ENCODE results near the gene TTLL12. TPM values are rescaled to one million over a fixed set of nuclear protein-coding genes. Genes with fewer than 3 reads are reported as not detected.

The TTLL12 gene
- total RNA-seq, 2 experiments from 2014 or later: 41.3 to 43.0 TPM

GRCh38 chr22:43210631-43211515 is 23.9 kb upstream of the TTLL12 start:
- ChIA-PET CTCF (no interaction called here), POLR2A (no interaction called here)
- Mint-ChIP-seq H3K4me3 (no peak overlapping the region), H3K27me3 (no peaks in the 10 kb centered on the region), H3K27ac (no peak overlapping the region), H3K9me3 (no peaks in the 10 kb centered on the region), H3K4me1 (peaks cover 2% of the 10 kb centered on the region), H3K36me3 (ENCODE audit: low read depth) (no peaks in the 10 kb centered on the region)
- no peak for DNase-seq

DNA sequence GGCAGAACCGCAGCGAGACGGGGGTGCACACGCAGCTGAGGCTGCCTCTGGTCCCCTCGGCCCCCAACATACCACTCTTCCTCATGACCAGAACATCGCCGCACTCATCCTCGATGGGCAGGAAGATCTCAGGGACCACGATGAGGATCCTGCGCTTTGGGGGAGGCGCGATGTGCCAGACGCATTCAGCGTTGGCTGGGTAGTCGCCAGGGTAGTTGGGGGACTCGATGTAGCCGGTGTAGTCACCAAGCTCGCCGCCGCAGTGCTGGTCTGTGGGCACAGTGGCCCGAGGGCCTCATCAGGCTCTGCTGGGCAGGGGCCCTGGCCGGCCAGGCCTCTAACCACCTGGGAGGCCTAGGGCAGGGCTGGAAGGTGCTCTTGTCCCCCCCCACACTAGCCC is 23.0 kb upstream of the TTLL12 start:
- H3K4me3 Mint-ChIP-seq: no peak overlapping the region
- ChIA-PET CTCF (no interaction called here), POLR2A (no interaction called here)
- no peaks in the 10 kb centered on the region for H3K36me3 Mint-ChIP-seq (ENCODE audit: low read depth)
- H3K27me3 Mint-ChIP-seq: no peaks in the 10 kb centered on the region
- no peak for DNase-seq
- no peak overlapping the region for H3K27ac Mint-ChIP-seq
- peaks cover 2% of the 10 kb centered on the region for H3K4me1 Mint-ChIP-seq
- H3K9me3 Mint-ChIP-seq: no peaks in the 10 kb centered on the region

DNA sequence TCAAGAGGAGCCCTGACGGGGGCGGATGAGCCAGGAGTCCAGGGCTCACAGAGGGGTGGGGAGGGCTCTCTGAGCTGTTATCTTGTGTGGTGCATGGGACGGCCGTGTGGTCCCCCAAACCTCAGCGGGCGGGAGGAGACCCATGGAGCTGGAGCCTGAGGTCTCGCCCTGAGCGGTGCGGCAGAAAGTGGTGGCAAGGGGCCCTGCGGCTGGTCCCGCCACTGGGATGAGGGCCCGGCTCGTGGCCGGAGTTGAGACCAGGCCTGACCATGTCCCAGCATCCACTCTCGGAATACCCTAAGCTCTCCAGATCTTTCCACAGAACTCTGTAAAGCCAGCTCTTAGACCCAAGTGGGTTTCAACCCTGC is 22.6 kb upstream of the TTLL12 start:
- H3K27ac Mint-ChIP-seq: no peak overlapping the region
- no peak overlapping the region for H3K4me3 Mint-ChIP-seq
- ChIA-PET POLR2A (no interaction called here), CTCF (no interaction called here)
- H3K36me3 Mint-ChIP-seq (ENCODE audit: low read depth): no peaks in the 10 kb centered on the region
- H3K4me1 Mint-ChIP-seq: peaks cover 2% of the 10 kb centered on the region
- H3K27me3 Mint-ChIP-seq: no peaks in the 10 kb centered on the region
- DNase-seq: no peak
- no peaks in the 10 kb centered on the region for H3K9me3 Mint-ChIP-seq

DNA sequence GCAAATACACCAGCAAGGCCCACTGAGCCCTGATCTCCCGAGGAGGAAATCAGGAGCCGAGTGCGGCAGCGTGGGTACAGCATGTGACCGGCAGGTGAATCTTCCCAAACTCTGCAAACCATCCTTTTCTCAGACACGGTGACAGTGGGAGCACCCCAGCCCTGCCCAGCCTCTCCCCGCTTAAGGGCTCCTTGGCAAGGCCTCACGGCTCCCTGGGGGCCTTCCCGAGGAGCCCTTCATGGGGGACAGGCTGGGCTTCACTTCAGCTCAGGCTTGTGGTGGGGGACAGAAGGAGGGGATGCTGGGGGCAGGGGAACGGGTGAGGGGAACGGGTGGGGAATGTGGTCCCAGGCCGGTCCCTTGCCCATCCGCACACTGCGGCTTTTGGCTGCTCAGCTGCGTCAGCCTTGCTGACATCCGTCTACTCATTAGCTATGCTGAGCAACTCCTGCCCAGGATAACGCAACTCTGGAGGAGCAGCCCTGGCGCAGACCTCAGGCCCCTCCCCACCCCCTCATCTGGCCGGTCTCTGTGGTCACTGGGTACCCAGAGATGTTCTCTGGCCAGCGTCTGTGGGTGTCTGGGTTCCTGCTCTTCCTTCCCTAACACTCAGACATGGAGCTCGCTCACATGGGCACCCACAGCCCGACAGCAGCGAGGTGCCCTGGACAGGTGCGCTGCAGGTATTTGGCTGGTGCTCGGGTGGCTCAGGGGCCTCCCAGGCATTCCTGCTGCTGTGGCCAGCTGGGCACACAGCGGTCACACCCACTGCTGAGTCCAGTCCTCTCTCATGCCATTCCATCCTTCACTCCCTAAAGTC is 22.0 kb upstream of the TTLL12 start:
- Mint-ChIP-seq H3K27me3 (no peaks in the 10 kb centered on the region), H3K9me3 (no peaks in the 10 kb centered on the region), H3K27ac (no peak overlapping the region), H3K4me1 (peaks cover 2% of the 10 kb centered on the region), H3K4me3 (no peak overlapping the region), H3K36me3 (ENCODE audit: low read depth) (no peaks in the 10 kb centered on the region)
- POLR2A ChIA-PET: no interaction called here
- no peak for DNase-seq
- CTCF ChIA-PET: interaction anchor here (0.6 kb wide), 1 partner anchor 173 kb away, joined by 3 read pairs; no protein-coding TSS in a partner anchor

GRCh38 chr22:43207849-43208702 is 21.1 kb upstream of the TTLL12 start:
- Mint-ChIP-seq H3K36me3 (ENCODE audit: low read depth) (no peaks in the 10 kb centered on the region), H3K4me3 (no peak overlapping the region), H3K9me3 (no peaks in the 10 kb centered on the region), H3K27ac (no peak overlapping the region), H3K27me3 (no peaks in the 10 kb centered on the region), H3K4me1 (peaks cover 2% of the 10 kb centered on the region)
- ChIA-PET CTCF (no interaction called here), POLR2A (no interaction called here)
- DNase-seq: no peak

DNA sequence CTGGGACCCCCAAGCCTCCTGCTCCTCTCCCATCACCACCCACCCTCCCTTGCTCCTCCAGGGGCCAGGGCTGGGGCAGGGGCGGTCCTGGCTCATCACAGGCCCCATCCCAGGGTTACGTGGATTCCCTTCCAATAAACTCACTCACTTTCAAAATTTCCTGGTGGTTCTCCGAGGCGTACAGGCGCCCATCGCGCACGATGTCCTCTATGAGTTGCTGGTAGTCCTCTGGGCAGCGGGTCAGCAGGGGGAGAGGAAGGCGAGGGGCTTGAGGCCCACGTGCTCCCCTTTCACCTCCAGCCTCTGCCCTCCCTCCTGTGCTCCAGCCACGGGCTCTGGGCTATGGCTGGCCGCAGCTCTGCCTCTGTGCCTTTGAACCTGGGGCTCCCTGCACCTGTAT is 20.5 kb upstream of the TTLL12 start:
- Mint-ChIP-seq H3K9me3 (no peaks in the 10 kb centered on the region), H3K4me1 (peaks cover 2% of the 10 kb centered on the region), H3K27ac (no peak overlapping the region), H3K4me3 (no peak overlapping the region), H3K36me3 (ENCODE audit: low read depth) (no peaks in the 10 kb centered on the region), H3K27me3 (no peaks in the 10 kb centered on the region)
- ChIA-PET POLR2A (no interaction called here), CTCF (no interaction called here)
- no peak for DNase-seq

GRCh38 chr22:43206509-43207161 is 19.7 kb upstream of the TTLL12 start:
- POLR2A ChIA-PET: no interaction called here
- no peak overlapping the region for H3K27ac Mint-ChIP-seq
- no peaks in the 10 kb centered on the region for H3K36me3 Mint-ChIP-seq (ENCODE audit: low read depth)
- H3K4me3 Mint-ChIP-seq: no peak overlapping the region
- peaks cover 2% of the 10 kb centered on the region for H3K4me1 Mint-ChIP-seq
- DNase-seq: no peak
- H3K9me3 Mint-ChIP-seq: no peaks in the 10 kb centered on the region
- CTCF ChIA-PET: no interaction called here
- H3K27me3 Mint-ChIP-seq: no peaks in the 10 kb centered on the region

DNA sequence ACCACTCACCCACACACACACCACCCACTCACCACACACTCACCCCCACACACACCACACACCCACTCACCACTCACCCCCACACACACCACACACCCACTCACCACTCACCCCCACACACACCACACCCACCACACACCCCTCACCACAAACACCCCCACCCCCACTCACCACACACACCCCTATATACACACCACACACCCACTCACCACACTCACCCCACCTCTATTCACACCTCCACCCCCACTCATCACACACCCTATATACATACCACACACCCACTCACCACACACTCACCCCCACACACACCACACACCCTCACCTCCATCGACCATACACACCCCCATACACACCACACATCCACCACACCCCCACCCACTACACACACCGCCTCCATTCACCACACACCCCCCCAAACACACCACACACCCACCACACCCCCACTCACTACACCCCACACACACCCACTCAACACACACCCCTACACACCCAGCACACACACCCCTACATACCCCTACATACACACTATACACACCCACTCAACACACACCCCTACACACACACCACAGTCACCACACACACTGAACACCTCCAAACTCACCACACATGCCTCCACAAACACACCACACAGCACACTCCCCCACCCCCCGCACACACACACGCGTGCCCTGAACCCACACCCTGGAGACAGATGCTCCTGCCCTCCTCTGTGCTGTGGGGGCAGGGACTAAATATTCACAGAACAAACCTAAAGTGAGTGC is 19.0 kb upstream of the TTLL12 start:
- H3K36me3 Mint-ChIP-seq (ENCODE audit: low read depth): no peaks in the 10 kb centered on the region
- ChIA-PET POLR2A (no interaction called here), CTCF (no interaction called here)
- DNase-seq: no peak
- H3K4me1 Mint-ChIP-seq: peaks cover 2% of the 10 kb centered on the region
- no peaks in the 10 kb centered on the region for H3K9me3 Mint-ChIP-seq
- no peak overlapping the region for H3K4me3 Mint-ChIP-seq
- H3K27me3 Mint-ChIP-seq: no peaks in the 10 kb centered on the region
- no peak overlapping the region for H3K27ac Mint-ChIP-seq

DNA sequence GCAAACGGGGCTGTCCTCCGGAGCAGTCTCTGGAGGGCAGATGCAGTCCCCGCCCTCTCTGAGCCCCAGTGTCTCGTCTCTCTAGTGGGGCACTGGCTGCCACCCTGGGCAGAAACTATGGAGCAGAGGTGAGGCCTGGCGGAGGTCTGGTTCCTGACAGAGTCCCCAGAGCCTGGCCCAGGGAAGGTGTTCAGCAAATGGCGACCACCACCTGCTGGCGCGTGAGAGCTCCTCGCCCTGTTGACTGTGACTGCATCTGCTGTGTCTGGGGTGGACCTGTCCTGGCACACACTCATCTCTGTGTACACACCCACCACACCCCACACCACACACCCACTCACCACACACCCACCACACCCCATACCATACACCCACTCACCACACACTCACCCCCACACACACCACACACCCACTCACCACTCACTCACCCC is 18.3 kb upstream of the TTLL12 start:
- Mint-ChIP-seq H3K27ac (no peak overlapping the region), H3K27me3 (no peaks in the 10 kb centered on the region), H3K4me3 (no peak overlapping the region), H3K36me3 (ENCODE audit: low read depth) (no peaks in the 10 kb centered on the region), H3K9me3 (no peaks in the 10 kb centered on the region), H3K4me1 (peaks cover 2% of the 10 kb centered on the region)
- no peak for DNase-seq
- ChIA-PET CTCF (no interaction called here), POLR2A (no interaction called here)

GRCh38 chr22:43203471-43203981 is 16.6 kb upstream of the TTLL12 start:
- peaks cover 2% of the 10 kb centered on the region for H3K4me1 Mint-ChIP-seq
- H3K4me3 Mint-ChIP-seq: no peak overlapping the region
- CTCF ChIA-PET: no interaction called here
- H3K36me3 Mint-ChIP-seq (ENCODE audit: low read depth): no peaks in the 10 kb centered on the region
- H3K9me3 Mint-ChIP-seq: no peaks in the 10 kb centered on the region
- H3K27me3 Mint-ChIP-seq: peaks cover 4% of the 10 kb centered on the region
- no peak for DNase-seq
- POLR2A ChIA-PET: no interaction called here
- H3K27ac Mint-ChIP-seq: no peak overlapping the region

- H3K27ac Mint-ChIP-seq: no peak overlapping the region
These were observed 15.9 kb upstream of the TTLL12 start for GRCh38 chr22:43202756-43203410.

DNA sequence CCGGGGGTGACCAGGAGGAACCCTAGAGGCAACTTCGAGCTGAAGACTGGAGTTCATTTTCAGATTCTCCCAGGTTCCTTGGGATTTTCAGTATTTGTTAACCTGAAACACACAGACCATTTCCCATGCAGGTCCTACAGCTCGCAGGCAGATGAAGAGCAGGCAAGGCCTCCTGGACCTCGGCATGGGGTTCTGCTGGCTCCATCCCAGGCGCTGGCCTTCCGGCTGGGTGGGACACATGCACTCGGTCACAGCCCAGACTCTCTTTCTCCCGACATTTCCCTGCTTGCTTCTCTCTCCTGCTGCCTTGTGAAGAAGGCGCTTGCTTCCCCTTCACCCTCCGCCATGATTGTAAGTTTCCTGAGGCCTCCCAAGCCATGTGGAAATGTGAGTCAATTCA is 15.4 kb upstream of the TTLL12 start:
- ChIA-PET CTCF (no interaction called here), POLR2A (no interaction called here)
- Mint-ChIP-seq H3K36me3 (ENCODE audit: low read depth) (no peaks in the 10 kb centered on the region), H3K27me3 (peaks cover 5% of the 10 kb centered on the region), H3K27ac (no peak overlapping the region), H3K9me3 (no peaks in the 10 kb centered on the region), H3K4me3 (no peak overlapping the region), H3K4me1 (peaks cover 2% of the 10 kb centered on the region)
- DNase-seq: no peak

More at GRCh38 chr22:43202756-43203410, 15.9 kb upstream of the TTLL12 start:
- peaks cover 5% of the 10 kb centered on the region for H3K27me3 Mint-ChIP-seq
- ChIA-PET CTCF (no interaction called here), POLR2A (no interaction called here)
- no peak for DNase-seq
- no peak overlapping the region for H3K4me3 Mint-ChIP-seq
- H3K36me3 Mint-ChIP-seq (ENCODE audit: low read depth): no peaks in the 10 kb centered on the region
- peaks cover 2% of the 10 kb centered on the region for H3K4me1 Mint-ChIP-seq
- H3K9me3 Mint-ChIP-seq: no peaks in the 10 kb centered on the region

All from activated CD4-positive, alpha-beta memory T cell treated with anti-CD3 and anti-CD28 coated beads, Interleukin-2, amount 10 ng/mL, durations not matched to agents 7 days and 5 days (primary cell).